Smooth muscle cell (in vitro differentiated cells): ENCODE measurements around the gene PICK1. TPM values are rescaled to one million over a fixed set of nuclear protein-coding genes. Genes with fewer than 3 reads are reported as not detected.
A peak's percentile ranks its signal among the peaks of the same experiment; 100 is the strongest.

ENCODE experiments used
- DNase-seq: peaks from one replicate; lab custom pipeline; 2025; ENCODE audit not compliant: unreplicated experiment; lab: John Stamatoyannopoulos, UW
- H2AFZ ChIP-seq: fragments of 200-600 bp; sonication (generic); 2 replicates; pipeline ENCODE4 v1.6.0; 2016; ENCODE audit warnings: antibody characterized with exemption, low read depth, mild to moderate bottlenecking
- H3F3A ChIP-seq: fragments of 200-600 bp; sonication (generic); 2 replicates; pipeline ENCODE4 v1.6.0; 2017; ENCODE audit warnings: antibody characterized with exemption, low read depth
- H3K27ac ChIP-seq: fragments of 200-600 bp; sonication (generic); 2 replicates; pipeline ENCODE4 v1.5.1; 2016; ENCODE audit warnings: low read depth, mild to moderate bottlenecking
- H3K27me3 ChIP-seq: fragments of 200-600 bp; sonication (generic); 2 replicates; pipeline ENCODE4 v1.6.1; 2016; ENCODE audit warnings: low read depth, mild to moderate bottlenecking
- H3K36me3 ChIP-seq: fragments of 200-600 bp; sonication (generic); 2 replicates; pipeline ENCODE4 v1.5.1; 2016; ENCODE audit warnings: low read depth
- H3K4me1 ChIP-seq: fragments of 200-600 bp; sonication (generic); 2 replicates; pipeline ENCODE4 v1.5.1; 2016; ENCODE audit warnings: low read depth
- H3K4me2 ChIP-seq: fragments of 200-600 bp; sonication (generic); 2 replicates; pipeline ENCODE4 v1.6.0; 2016; ENCODE audit warnings: mild to moderate bottlenecking
- H3K4me3 ChIP-seq: fragments of 200-600 bp; sonication (generic); 2 replicates; pipeline ENCODE4 v1.5.1; 2016; ENCODE audit warnings: mild to moderate bottlenecking
- H3K79me2 ChIP-seq: fragments of 200-600 bp; sonication (generic); 2 replicates; pipeline ENCODE4 v1.6.0; 2016; ENCODE audit warnings: low read depth, mild to moderate bottlenecking
- H3K9ac ChIP-seq: fragments of 200-600 bp; sonication (generic); 2 replicates; pipeline ENCODE4 v1.6.0; 2016; ENCODE audit warnings: low read depth
- H3K9me3 ChIP-seq: fragments of 200-600 bp; sonication (generic); replicated peaks from 2 replicates; pipeline ENCODE4 v1.5.1; 2016; ENCODE audit warnings: low read depth
- H4K20me1 ChIP-seq: fragments of 200-600 bp; sonication (generic); 2 replicates; pipeline ENCODE4 v1.6.0; 2016; ENCODE audit warnings: low read depth
- WGBS: methylation state at CpG from one replicate; pipeline ENCODE4 v1.1.7; 2016; ENCODE audit warnings: low lambda C conversion rate; 5-methylcytosine and 5-hydroxymethylcytosine counted together
- polyA plus RNA-seq: library from polyadenylated mRNA; unstranded; fragments of >200 nt; fragmentation: Nextera tagmentation; extraction: Ambion mirVana; gene quantifications from 2 replicates; pipeline ENCODE4 v1.2.1, GENCODE V29; 2016
- total RNA-seq: library from RNA; depleted of rRNA; stranded (reverse); fragments of >200 nt; gene quantifications from 2 replicates; pipeline ENCODE4 v1.2.3, GENCODE V29; 2014
- TF ChIP-seq, protein P1 (sequence below): fragments of 200-600 bp; sonication (generic); IDR thresholded peaks from 2 replicates; pipeline ENCODE4 v1.5.1; 2017; ENCODE audit warnings: borderline replicate concordance, mild to moderate bottlenecking, antibody characterized with exemption; ENCODE audit not compliant: insufficient read depth, poor library complexity, severe bottlenecking

PICK1 gene
- total and polyA plus RNA-seq, 2 experiments from 2014 or later, result 8.8 to 17.5 TPM

DNA sequence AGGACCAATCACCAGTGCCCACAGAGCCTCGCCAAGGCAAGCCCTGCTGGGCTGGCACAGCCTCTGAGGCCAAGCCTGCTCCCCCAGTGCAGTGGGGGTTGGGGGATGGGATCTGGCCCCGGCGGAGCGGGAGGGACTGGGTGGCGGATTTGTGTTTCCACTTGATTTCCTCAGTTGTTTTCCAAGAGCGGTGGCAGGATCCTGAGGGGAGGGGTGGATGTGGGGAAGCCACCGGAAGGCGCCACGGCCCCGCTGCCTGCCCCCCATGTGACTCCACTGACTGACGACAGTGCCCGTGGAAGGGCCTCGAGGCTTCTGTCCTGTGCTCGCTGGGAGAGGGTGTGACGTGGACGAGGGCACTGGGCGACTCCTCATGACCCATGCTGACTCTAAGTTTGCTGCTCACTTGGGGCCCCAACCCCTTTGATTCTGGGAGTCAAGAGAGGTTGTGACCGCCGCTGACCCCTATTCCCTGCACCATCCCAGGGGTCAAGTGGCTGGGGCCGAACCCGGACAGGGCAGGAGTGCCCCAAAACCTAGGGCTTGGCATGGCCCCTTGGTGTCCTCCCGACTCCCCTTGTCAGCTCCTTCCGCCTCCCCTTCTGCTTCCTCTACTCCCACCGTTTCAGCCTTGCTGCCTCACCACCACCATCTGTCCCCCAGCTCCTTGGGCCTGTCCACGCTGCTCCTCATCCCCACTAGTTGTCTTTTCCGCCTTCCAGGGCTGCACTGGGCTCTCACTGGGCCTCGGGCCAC, 23.5 kb upstream of the PICK1 start:
- peaks cover 31% of the 10 kb centered on the region for H3K4me1 ChIP-seq
- no peaks in the 10 kb centered on the region for H3K27me3 ChIP-seq
- H4K20me1 ChIP-seq, result no peaks in the 10 kb centered on the region
- H3K36me3 ChIP-seq, result no peaks in the 10 kb centered on the region
- 87% methylated on average over 23 of the region's 27 CpGs for WGBS
- H3F3A ChIP-seq, result no peaks in the 10 kb centered on the region
- H3K27ac ChIP-seq, result no peak overlapping the region
- no peak overlapping the region for H3K4me2 ChIP-seq
- H3K9me3 ChIP-seq, result no peaks in the 10 kb centered on the region
- H3K4me3 ChIP-seq, result no peak overlapping the region
- no peaks in the 10 kb centered on the region for H3K79me2 ChIP-seq
- H3K9ac ChIP-seq, result no peak overlapping the region
- H2AFZ ChIP-seq, result no peak overlapping the region
- DNase-seq, result no peak
- TF ChIP-seq, protein P1, sequence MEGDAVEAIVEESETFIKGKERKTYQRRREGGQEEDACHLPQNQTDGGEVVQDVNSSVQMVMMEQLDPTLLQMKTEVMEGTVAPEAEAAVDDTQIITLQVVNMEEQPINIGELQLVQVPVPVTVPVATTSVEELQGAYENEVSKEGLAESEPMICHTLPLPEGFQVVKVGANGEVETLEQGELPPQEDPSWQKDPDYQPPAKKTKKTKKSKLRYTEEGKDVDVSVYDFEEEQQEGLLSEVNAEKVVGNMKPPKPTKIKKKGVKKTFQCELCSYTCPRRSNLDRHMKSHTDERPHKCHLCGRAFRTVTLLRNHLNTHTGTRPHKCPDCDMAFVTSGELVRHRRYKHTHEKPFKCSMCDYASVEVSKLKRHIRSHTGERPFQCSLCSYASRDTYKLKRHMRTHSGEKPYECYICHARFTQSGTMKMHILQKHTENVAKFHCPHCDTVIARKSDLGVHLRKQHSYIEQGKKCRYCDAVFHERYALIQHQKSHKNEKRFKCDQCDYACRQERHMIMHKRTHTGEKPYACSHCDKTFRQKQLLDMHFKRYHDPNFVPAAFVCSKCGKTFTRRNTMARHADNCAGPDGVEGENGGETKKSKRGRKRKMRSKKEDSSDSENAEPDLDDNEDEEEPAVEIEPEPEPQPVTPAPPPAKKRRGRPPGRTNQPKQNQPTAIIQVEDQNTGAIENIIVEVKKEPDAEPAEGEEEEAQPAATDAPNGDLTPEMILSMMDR, result no peak

DNA sequence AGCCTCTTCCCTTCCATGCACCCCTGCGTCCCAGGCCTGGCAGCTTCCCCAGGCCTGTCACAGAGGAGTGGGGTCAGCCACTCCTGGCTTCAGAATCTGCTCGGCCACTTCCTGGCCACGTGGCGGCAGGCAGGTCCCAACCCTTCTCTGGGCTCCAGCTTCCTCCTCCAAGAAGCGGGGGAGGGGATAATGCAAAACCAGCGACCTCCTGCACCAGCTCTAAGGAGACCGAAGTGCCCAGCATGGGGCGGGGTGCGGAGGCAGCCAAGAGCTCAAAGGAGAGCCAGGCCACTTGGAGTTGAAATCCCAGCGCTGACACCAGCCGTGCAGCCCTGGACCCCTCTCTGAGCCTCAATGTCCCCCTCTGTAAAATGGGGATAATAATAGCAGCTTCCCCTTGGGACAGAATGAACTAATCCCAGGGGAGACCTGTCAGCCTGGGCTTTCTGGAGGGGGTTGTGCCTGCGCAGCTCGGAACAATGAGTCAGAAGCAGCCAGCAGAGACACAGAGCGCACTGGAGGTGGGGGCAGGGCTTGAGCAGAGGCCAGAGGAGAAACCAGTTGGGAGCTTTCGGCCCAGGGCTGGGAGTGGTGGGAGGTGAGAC, 22.8 kb upstream of the PICK1 start:
- no peak overlapping the region for H3K27ac ChIP-seq
- H3K79me2 ChIP-seq, result no peaks in the 10 kb centered on the region
- peak; percentile 27 for DNase-seq
- no peaks in the 10 kb centered on the region for H3K9me3 ChIP-seq
- 30% methylated on average over 15 of the region's 15 CpGs for WGBS
- H3K4me3 ChIP-seq, result no peak overlapping the region
- peaks cover 31% of the 10 kb centered on the region for H3K4me1 ChIP-seq
- peak overlapping the region; percentile 43 for H3K4me2 ChIP-seq
- H3F3A ChIP-seq, result no peaks in the 10 kb centered on the region
- no peaks in the 10 kb centered on the region for H4K20me1 ChIP-seq
- H3K36me3 ChIP-seq, result no peaks in the 10 kb centered on the region
- TF ChIP-seq, protein P1, result no peak
- peak overlapping the region; percentile 32 for H2AFZ ChIP-seq
- H3K9ac ChIP-seq, result no peak overlapping the region
- no peaks in the 10 kb centered on the region for H3K27me3 ChIP-seq

DNA sequence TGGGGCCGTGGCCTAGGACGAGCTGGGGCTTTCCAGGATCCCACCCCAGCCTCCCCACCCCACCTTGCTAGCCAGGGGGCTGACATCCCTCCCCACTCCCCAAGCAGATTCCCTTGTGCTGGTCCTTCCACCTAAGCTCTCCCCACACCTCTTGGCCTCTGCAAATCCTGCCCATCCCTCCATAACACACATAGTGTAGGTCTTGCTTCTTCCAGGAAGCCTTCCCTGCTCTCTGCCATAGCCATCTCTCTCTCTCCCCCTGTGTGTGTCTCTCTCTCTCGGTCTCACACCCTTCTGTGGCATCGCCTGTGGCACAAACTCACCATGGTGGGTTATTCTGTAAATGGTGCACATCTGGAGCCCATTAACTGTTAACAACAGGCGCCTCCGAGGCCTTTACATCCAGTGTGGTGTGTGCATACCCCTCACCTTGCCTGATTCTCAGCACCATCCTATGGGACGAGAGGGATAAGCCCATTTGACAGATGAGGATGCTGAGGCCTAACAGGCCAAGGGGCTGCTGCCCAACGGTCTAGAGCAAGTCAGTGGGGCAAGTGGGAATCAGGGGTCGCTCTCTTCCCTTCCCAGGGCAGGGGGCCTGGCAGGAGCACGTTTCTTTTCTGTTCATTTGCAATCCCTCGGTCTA, 22.2 kb upstream of the PICK1 start:
- WGBS, result 92% methylated on average over 9 of the region's 11 CpGs
- Histone ChIP-seq H3K9me3 (no peaks in the 10 kb centered on the region), H3K4me2 (peak overlapping the region; percentile 43), H3K27me3 (no peaks in the 10 kb centered on the region), H3K4me1 (peaks cover 29% of the 10 kb centered on the region), H3F3A (no peaks in the 10 kb centered on the region), H4K20me1 (no peaks in the 10 kb centered on the region), H3K4me3 (no peak overlapping the region), H2AFZ (peak overlapping the region; percentile 32), H3K27ac (no peak overlapping the region), H3K36me3 (no peaks in the 10 kb centered on the region), H3K9ac (no peak overlapping the region), H3K79me2 (no peaks in the 10 kb centered on the region)
- DNase-seq, result no peak
- TF ChIP-seq, protein P1, result no peak
